ENCODE data around the gene ZNF787. TPM values are rescaled to one million over a fixed set of nuclear protein-coding genes. Genes with fewer than 3 reads are reported as not detected.
A peak's percentile ranks its signal among the peaks of the same experiment; 100 is the strongest.

The ZNF787 gene
- total and polyA plus RNA-seq, 2 of the 13 experiments (the other 11 are each of a cell fraction or from before 2014, with no cell fraction given), result 15.1 to 42.8 TPM

- no peak overlapping the region for H2AFZ ChIP-seq (ENCODE audit: low read length)
- peaks cover 17% of the 10 kb centered on the region for H3K79me2 ChIP-seq (ENCODE audit: insufficient read depth, low read length)
- in situ Hi-C loops (cut with HindIII; ENCODE audit: extremely low pct_ligation_motif_present, low pct_unique_long_range_greater_than_20kb) (no loop called here), intact Hi-C loops (cut with micrococcal nuclease; ENCODE audit: unreplicated experiment) (no loop called here)
- no TSS peak for BruUV-seq (replicated peaks)
- peaks cover 20 to 62% of the 10 kb centered on the region in 2 experiments for H3K36me3 ChIP-seq (replicated peaks in 1 of 2; ENCODE audit: control insufficient read depth in 1 of 2, insufficient read depth in 2 of 2, low read length in 2 of 2)
- TF ChIP-seq KLF15 (CRISPR knock-in tag; IDR thresholded peaks at IDR 0.05; ENCODE audit: borderline replicate concordance) (no peak), ADNP (CRISPR knock-in tag; IDR thresholded peaks at IDR 0.05) (no peak), ZNF580 (CRISPR knock-in tag; IDR thresholded peaks at IDR 0.05; ENCODE audit: borderline replicate concordance, low read depth) (no peak), NFYC (CRISPR knock-in tag; IDR thresholded peaks at IDR 0.05) (no peak), ZNF44 (CRISPR knock-in tag; IDR thresholded peaks at IDR 0.05) (no peak), NFKBIZ (CRISPR knock-in tag; IDR thresholded peaks at IDR 0.05) (no peak), SRSF9 (IDR thresholded peaks at IDR 0.05; ENCODE audit: borderline replicate concordance, insufficient read depth, low read depth, low read length, poor library complexity, severe bottlenecking) (no peak), FOXA3 (CRISPR knock-in tag; IDR thresholded peaks at IDR 0.05) (no peak), RBM22 (optimal IDR thresholded peaks at IDR 0.05; ENCODE audit: low read length) (peak; percentile 77), ZNF33A (CRISPR knock-in tag; IDR thresholded peaks at IDR 0.05; ENCODE audit: borderline replicate concordance) (no peak), AGO2 (optimal IDR thresholded peaks at IDR 0.05; ENCODE audit: low read depth, low read length) (peak; percentile 93), ZBTB20 (CRISPR knock-in tag; IDR thresholded peaks at IDR 0.05; ENCODE audit: borderline replicate concordance, low read depth) (no peak)
- H3K9ac ChIP-seq (ENCODE audit: insufficient read depth, low read depth, low read length), result no peak overlapping the region
- DNase-seq (ENCODE audit: low spot score) (no peak), ATAC-seq (no peak), FAIRE-seq (no peak)
- H3K4me3 ChIP-seq (replicated peaks in 1 of 3; ENCODE audit: insufficient read depth in 1 of 3, low read depth in 2 of 3, low read length in 3 of 3), result no peak overlapping the region
- H4K20me1 ChIP-seq (ENCODE audit: insufficient read depth, low read length), result peaks cover 15% of the 10 kb centered on the region; the same call in 1 of the 2 replicates
- ChIA-PET POLR2A (interaction anchor here (2.2 kb wide), 1 partner anchor 15 kb away, joined by 19 read pairs; the partner anchor contains the start of gene ZNF444), CTCF (ENCODE audit: low intra/inter-chr PET ratio, low total read pairs) (no interaction called here)
- H3K4me1 ChIP-seq (ENCODE audit: insufficient read depth, low read length), result peaks cover 28% of the 10 kb centered on the region
- no peaks in the 10 kb centered on the region for H3K27me3 ChIP-seq (ENCODE audit: control insufficient read depth in 1 of 2, insufficient read depth in 2 of 2, low read length in 2 of 2)
- WGBS (ENCODE audit: low lambda C conversion rate), result 92% methylated on average over 2 of the region's 11 CpGs
- no peak overlapping the region for H3K27ac ChIP-seq (ENCODE audit: extremely low read length, insufficient read depth, low read length)
- no peak overlapping the region for H3K4me2 ChIP-seq (ENCODE audit: low read depth, low read length)
- H3K9me3 ChIP-seq (ENCODE audit: low read length), result no peaks in the 10 kb centered on the region
Observed at GRCh38 chr19:56156768-56157167, 35.7 kb upstream of the ZNF787 start.

All from HepG2 (cell line).